OCI-M1 (cell line): ENCODE data around the gene OCLN.
"Not testable (repeated sequence)": the region's sequence is repeated elsewhere in the genome, so short reads cannot be mapped to it uniquely, and the experiment has no call there.

Experiments
- DNase-seq: peaks from one replicate; lab custom pipeline; 2025; lab: John Stamatoyannopoulos, UW

Gene OCLN, protein sequence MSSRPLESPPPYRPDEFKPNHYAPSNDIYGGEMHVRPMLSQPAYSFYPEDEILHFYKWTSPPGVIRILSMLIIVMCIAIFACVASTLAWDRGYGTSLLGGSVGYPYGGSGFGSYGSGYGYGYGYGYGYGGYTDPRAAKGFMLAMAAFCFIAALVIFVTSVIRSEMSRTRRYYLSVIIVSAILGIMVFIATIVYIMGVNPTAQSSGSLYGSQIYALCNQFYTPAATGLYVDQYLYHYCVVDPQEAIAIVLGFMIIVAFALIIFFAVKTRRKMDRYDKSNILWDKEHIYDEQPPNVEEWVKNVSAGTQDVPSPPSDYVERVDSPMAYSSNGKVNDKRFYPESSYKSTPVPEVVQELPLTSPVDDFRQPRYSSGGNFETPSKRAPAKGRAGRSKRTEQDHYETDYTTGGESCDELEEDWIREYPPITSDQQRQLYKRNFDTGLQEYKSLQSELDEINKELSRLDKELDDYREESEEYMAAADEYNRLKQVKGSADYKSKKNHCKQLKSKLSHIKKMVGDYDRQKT

DNA sequence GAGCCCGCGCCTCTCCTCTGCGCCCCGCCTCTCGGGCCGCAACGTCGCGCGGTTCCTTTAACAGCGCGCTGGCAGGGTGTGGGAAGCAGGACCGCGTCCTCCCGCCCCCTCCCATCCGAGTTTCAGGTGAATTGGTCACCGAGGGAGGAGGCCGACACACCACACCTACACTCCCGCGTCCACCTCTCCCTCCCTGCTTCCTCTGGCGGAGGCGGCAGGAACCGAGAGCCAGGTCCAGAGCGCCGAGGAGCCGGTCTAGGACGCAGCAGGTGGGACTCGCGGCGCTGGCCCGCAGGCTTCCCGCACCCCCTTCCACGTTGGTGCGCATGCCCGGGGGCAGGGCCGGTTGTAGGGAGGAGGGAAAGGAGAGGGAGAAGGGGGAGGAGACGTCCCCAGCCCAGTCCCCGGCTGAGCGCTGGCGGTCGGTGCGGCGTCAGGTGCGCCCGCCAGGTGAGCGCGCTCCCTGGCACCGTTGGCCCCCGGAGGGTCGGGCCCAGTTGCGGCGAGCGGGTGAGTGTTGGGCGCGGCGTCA lies at the start of gene OCLN:
Gene OCLN (plus strand): TSS at position 400 of the 532 bp plus-strand sequence. CDS start 11,455 bp downstream, outside the sequence.
- no peak for DNase-seq

DNA sequence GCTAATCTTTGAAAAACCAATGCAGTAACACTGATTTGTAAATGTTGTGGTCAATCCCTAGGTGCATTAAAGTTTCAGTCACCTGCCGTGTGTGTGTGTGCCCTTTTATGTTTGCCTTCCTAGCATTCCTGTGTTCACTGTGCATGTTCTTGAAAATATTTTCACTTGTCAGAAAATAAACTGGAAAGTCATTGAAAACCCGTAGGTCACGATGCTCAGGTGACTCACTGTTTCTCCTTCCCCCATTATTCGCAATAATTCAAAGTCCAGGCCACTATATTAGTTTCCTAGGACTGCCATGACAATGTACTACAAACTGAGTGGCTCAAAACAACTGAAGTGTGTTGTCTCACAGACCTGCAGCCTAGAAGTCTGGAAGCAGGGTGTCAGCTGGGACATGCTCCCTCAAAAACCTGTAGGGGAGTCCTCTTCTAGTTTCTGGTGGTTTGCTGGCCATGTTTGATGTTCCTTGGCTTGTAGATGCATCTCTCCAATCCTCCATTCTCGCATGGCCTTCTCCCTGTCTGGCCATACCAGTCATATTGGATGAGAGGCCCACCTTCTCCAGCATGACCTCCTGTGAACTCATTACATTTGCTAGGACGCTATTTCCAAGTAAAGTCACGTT lies 48.3 kb upstream of the OCLN start:
- DNase-seq, result no peak

DNA sequence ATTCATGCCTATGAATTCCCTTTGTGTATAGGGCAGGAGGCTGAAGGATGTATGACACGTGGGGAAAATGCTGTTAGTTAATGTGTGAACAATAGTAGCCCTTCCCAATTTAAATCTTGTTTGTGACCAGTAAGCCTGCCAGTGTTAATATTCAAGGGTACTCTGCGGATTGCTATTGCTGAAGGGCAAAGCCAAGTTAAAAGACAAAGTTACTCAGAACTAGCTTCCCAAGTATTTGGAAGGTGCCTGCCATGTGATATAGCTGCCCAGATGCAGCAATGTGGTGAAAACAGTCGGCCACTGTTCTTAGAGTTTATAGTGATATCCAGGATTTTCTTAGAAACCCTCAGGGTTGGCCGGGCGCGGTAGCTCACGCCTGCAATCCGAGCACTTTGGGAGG lies 43.1 kb upstream of the OCLN start:
- no peak for DNase-seq

DNA sequence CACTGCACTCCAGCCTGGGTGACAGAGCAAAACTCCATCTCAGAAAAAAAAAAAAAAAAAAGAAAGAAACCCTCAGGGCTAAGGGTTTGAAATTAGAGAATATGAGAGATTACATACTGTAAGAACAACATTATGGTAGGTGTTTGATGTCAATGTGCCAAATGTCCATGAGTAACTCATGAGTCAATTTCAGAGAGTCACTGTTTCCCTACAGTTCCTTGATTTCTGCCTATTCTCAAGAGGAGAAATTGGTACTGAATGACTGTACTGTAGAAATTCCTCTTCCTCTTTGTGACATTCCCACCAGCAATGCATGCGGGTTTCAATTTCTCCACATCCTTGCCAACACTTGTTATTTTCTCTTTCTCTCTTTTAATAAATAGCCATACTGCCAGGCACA lies 42.5 kb upstream of the OCLN start:
- DNase-seq, result no peak

DNA sequence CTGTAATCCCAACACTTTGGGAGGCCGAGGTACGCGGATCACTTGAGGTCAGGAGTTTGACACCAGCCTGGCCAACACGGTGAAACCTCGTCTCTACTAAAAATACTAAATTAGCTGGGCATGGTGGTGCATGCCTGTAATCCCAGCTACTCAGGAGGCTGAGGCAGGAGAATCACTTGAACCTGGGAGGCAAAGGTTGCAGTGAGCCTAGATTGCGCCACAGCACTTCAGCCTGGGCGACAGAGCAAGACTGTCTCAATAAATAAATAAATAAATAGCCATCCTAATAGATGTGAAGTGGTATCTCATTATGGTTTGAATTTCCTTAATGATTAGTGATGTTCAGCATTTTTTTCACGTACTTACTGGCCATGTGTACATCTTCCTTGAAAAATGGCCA lies 42.1 kb upstream of the OCLN start:
- not testable (repeated sequence) for DNase-seq

DNA sequence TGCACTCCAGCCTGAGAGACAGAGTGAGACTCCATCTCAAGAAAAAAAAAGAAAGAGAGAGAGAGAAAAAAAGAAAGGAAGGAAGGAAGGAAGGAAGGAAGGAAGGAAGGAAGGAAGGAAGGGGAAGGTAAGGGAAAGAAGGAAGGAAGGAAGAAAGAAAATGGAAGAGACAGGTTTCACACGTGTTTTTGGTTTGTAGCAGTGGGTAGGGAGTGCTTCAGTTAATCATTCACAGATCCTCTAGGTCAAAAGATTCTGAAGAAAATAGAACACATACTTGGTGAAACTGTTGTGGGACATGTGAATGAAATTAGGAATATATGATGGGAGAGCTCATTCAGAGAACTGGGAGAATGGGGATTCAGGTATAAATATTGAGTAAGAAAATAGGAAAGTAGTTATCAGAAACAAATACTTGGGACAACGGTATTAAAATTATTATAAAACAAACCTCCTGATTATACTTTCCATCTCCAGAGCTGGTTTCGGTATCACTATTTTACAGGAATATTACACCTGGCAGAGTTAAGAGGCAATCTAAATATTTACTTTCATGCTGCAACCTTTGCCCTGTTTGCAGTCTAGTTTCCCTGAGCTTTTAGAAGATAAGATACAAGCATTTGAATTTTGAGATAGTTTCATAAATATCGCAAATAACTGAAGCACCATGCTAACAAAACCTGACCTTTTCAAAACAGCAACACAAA lies 40.5 kb upstream of the OCLN start:
- no peak for DNase-seq

DNA sequence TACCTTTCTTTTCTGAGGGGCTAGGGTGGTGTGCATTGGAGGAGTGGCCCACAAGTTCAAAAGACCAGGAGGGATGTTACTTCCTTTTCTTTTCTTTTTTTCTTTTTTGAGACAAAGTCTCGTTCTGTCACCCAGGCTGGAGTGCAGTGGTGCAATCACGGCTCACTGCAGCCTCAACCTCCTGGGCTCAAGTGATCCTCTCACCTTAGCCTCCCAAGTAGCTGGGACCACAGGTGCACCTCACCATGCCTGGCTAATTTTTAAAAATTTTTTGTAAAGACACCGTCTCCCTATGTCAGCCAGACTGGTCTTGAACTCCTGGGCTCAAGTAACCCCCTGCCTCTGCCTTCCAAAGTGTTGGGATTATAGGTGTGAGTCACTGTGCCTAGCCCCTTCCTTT lies 39.1 kb upstream of the OCLN start:
- DNase-seq, result not testable (repeated sequence)

DNA sequence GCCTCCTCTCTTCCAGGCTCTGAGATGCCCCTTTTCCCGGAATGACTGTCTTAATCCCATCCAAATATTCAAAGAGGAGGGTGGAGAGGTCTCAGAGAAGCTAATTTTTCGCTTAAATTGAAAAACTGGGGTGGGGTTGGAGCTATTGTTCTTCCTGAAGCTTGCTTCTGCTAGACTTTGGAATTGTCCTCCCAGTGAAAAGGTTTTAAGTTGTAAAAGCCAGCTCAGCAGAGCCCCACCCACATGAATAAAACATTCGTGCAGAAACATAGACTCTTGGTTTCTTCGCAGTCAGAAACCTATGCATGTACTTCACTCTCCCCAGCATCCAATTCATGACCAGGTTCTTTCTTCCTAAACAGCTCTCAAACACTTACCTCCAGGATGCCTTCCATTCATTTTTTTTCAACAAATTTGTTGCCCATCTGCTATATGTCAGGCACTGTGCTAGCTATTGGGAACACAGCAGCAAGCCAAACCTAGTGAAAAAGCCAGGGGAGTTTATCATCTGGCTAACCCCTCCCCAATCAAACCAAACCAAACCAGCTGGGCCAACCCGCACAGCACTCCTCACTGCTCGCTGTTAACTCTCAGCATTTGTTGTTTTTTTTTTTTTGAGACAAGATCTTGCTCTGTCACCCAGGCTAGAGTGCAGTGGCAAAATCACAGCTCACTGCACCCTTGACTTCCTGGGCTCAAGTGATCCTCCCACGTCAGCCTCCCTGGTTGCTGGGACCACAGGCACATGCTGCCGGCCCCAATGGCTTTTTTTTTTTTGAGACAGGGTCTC lies 37.9 kb upstream of the OCLN start:
- peak; percentile 69 for DNase-seq

DNA sequence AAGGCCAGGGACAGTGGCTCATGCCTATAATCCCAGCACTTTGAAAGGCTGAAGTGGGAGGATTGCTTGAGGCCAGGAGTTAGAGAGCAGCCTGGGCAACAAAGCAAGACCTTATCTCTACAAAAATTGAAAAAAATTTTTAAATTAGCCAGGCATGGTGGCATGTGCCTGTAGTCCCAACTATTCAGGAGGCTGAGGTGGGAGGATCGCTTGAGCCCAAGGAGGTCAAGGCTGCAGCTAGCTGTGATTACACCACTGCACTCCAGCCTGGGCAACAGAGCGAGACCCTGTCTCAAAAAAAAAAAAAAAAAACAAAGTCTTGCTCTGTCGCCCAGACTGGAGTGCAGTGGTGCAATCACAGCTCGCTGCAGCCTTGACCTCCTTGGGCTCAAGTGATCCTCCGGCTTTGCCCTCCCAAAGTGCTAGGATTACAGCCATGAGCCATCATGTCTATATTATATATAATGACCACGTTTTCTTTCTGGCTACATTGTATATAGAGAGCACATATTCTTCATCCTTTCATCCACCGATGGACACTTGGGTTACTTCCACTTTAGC lies 37.1 kb upstream of the OCLN start:
- DNase-seq, result not testable (repeated sequence)

DNA sequence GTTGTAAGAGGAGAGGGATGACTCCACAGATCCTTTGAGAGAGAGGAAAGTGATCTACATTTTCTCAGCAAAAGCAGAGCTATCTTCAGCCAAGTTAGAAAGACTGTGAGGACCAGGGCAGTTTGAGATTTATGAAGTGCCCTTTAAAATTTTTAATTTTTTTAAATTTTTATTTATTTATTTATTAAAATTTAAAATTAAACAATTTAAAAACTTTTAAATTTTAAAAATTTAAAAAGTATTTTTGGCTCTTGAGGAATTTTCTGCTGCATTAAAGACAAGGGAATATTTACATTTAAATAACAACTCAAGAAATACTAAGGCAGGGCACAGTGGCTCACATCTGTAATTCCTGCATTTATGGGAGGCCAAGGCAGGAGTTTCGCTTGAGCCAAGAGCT lies 30.4 kb upstream of the OCLN start:
- DNase-seq, result no peak

DNA sequence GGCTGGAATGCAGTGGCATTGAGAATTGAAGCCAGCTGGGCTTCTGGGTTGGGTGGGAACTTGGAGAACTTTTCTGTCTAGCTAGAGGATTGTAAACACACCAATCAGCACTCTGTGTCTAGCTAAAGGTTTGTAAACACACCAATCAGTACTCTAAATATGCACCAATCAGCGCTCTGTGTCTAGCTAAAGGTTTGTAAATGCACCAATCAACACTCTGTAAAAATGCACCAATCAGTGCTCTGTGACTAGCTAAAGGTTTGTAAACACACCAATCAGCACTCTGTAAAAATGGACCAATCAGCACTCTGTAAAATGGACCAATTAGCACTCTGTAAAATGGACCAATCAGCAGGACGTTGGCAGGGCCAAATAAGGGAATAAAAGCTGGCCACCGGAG lies 26.2 kb upstream of the OCLN start:
- DNase-seq, result not testable (repeated sequence)

DNA sequence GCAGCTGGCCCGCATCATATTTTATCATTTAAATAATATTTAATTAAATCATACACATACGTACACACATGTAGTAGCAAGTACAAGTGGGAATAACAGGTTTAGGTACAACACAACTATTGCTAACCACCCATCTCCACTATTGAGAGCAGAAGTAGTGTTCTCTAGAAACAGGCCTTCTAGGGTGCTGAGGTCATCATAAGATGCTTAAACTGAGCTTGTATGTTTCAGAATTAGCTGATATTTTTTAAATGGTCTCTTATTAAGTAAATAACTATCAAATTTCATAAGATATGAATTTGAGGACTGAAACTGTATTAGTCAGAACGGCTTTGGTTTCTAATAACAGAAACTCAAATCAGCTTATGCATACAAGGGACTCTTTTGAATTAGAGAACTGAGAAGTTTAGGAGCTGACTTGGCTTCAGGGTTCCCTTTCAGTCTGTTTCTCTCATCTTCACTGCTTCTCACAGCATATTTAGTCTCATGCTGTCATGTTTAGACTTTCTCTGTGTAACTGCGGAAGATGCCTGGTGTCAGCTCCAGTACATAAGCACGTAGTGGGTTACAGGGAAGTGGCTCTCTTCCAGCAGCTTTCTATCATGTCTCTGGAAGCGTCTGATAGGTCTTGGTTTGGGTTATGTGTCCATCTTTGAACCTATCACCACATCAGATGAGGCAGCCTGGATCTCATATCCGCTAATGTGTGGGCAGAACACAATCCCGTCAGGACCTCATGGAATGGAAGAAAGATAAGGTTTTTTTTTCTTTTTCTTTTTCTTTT lies 25.0 kb upstream of the OCLN start:
- no peak for DNase-seq

DNA sequence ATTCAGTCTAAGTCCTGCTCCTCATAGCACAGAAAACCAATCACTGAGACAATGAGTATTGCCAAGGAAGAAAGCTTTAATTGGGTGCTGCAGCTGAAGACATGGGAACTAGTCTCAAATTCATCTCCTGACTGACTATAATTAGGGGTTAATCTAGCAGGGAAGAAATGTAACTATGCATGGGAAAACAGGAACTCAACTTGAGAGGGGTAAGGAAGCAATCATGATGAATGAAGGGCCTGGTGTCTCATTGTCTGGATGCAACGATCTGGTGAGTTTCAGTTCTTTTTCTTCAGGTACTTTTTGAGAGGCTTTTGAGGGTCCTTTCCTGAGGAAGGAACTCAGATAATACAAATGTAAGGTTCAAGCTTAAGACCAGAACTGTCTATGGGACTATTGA lies 24.0 kb upstream of the OCLN start:
- peak; percentile 10 for DNase-seq

DNA sequence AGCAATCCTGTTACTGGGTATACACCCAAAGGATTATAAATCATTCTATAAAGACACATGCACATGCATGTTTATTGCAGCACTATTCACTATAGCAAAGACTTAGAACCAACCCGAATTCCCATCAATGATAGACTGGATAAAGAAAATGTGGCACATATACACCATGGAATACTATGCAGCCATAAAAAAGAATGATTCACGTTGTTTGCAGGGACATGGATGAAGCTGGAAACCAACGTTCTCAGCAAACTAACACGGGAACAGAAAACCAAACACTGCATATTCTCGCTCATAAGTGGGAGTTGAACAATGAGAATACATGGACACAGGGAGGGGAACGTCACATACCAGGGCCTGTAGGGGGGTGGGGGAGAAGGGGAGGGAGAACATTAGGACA lies 21.1 kb upstream of the OCLN start:
- not testable (repeated sequence) for DNase-seq

DNA sequence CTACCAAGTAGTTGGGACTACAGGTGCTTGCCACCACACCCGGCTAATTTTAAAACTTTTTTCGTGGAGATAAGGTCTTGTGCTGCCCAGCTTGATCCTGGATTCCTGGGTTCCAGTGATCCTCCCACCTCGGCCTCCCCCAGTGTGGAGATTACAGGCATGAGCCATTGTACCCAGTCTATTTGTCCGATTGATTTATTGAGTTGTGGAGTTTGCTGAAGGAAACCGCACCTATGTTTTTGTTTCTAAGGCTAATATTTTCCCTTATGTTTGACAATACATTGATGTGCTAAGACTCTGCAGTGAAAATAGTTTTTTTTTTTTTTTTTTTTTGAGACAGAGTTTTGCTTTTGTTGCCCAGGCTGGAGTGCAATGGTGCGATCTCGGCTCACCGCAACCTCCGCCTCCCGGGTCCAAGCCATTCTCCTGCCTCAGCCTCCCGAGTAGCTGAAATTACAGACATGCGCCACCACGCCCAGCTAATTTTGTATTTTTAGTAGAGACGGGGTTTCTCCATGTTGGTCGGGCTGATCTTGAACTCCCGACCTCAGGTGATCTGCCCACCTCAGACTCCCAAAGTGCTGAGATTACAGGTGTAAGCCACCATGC lies 20.0 kb upstream of the OCLN start:
- DNase-seq, result not testable (repeated sequence)

DNA sequence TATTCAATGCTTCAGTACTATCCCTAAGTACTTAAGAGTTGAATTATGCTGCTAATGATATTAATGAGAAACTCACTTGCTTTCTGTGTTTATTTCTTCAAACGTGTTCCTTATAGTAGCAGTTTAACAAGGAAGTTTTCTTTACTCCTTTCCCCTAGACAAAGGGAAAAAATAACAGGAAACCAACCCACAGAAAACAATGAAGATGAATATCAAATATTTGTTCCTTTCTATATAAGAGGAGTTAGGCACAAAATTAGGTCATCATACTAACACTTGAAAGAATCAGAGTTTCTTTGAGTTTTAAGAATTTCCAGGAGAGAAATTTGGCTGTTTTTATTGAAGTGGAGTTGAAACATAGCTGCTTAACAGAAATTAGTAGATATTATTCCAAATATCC lies 15.4 kb upstream of the OCLN start:
- no peak for DNase-seq

DNA sequence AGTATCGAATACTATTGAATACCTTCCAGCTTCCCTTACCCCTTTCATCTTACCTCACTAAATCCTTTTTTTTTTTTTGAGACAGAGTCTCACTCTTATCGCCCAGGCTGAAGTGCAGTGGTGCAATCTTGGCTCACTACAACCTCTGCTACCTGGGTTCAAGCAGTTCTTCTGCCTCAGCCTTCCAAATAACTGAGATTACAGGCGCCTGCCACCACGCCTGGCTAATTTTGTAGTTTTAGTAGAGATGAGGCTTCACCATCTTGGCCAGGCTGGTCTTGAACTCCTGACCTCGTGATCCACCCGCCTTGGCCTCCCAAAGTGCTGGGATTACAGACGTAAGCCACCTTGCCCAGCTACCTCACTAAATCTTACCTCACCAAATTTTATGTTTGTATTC lies 14.3 kb upstream of the OCLN start:
- DNase-seq, result not testable (repeated sequence)

DNA sequence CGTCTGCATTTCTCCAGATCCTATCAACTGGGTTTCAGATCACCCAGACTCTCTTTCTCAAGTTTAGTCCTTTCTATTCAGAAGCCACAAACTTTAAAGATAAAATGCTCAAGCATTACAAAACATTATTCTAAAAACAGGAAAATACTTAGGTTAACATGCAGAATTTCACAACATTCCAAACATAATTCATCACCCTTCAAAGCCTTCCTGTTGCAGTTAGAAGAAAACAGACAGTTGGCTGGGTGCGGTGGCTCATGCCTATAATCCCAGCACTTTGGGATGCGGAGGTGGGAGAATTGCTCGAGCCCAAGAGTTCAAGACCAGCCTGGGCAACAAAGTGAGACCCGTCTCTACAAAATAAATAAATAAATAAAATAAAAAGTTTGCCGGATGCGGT lies 7.7 kb upstream of the OCLN start:
- no peak for DNase-seq

DNA sequence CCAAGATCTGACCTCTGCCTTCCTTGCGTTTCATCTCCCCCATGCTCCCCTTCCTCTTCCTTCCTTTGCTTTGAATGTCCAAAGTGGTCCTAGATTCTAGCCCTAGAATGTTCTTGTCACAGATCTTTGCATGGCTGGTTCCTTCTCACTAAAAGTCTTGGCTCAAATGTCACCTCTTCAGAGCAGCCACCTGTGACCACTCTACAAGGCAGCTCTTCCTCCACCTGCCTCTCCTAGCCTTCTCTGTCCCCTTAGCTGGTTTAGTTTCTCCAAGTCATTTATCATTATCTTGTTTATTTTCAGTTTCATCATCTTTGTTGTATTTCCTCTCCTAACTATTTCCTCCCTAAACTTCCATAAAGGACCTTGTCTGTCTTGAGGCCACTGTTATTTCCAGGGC lies 7.1 kb upstream of the OCLN start:
- no peak for DNase-seq

DNA sequence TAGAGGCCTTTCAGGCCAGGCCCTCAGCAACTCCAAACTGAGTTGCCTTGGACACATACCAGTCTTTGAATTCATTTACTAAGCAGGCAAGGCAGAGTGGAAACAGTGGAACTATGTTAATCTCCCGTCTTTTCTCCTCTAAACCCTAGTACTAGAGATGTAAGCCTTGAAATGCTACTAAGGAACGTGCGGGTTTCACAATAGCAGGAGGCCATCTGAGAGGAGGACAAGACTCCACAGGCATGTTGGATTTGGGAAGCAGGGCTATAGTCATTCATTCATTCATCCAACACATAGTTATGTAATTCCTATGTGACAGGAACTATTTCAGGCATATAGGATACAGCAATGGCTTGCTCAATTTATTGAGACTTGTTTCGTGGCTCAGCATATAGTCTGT lies 3.3 kb upstream of the OCLN start:
- DNase-seq, result no peak
